HepG2 (cell line): ENCODE results near the gene MYL6B. TPM values are rescaled to one million over a fixed set of nuclear protein-coding genes. Genes with fewer than 3 reads are reported as not detected.
A peak's percentile ranks its signal among the peaks of the same experiment; 100 is the strongest.

Experiments
- CENPT ChIP-seq: sonication (generic); formaldehyde crosslinking; IDR thresholded peaks from 2 replicates; pipeline ENCODE4 v1.8.0; 2022; ENCODE audit warnings: low read depth, mild to moderate bottlenecking, moderate library complexity, missing genetic modification reagents
- KAT2B ChIP-seq: fragments of 150-350 bp; IDR thresholded peaks from 2 replicates; pipeline ENCODE4 v1.6.1; 2014; ENCODE audit warnings: low read depth, low read length, borderline replicate concordance
- KAT7 ChIP-seq: IDR thresholded peaks from 2 replicates; pipeline ENCODE4 v1.6.1; 2018; ENCODE audit warnings: borderline replicate concordance, missing compliant biosample characterization
- RBM39 ChIP-seq: fragments of 200-400 bp; formaldehyde crosslinking; IDR thresholded peaks from one replicate; pipeline ENCODE4 v1.6.1; 2018; ENCODE audit warnings: antibody characterized with exemption, mild to moderate bottlenecking, low read depth, low read length; ENCODE audit not compliant: poor library complexity, severe bottlenecking
- SIN3B ChIP-seq: fragments of 150-350 bp; IDR thresholded peaks from 2 replicates; pipeline ENCODE4 v1.6.1; 2014; ENCODE audit warnings: low read length
- SNAI1 ChIP-seq: sonication (generic); formaldehyde crosslinking; IDR thresholded peaks from 2 replicates; pipeline ENCODE4 v1.5.0; 2020; ENCODE audit warnings: mild to moderate bottlenecking, missing genetic modification reagents, borderline replicate concordance
- SRSF1 ChIP-seq: fragments of 200-400 bp; formaldehyde crosslinking; optimal IDR thresholded peaks from 2 replicates; pipeline ENCODE3; 2017; ENCODE audit warnings: mild to moderate bottlenecking, low read depth, low read length, moderate library complexity
- SUZ12 ChIP-seq: fragments of 150-350 bp; IDR thresholded peaks from 2 replicates; pipeline ENCODE4 v1.6.1; 2014; ENCODE audit warnings: low read depth, low read length
- ZBTB7A ChIP-seq: sonication (generic); formaldehyde crosslinking; IDR thresholded peaks from 2 replicates; pipeline ENCODE4 v1.8.0; 2022; ENCODE audit warnings: mild to moderate bottlenecking, missing genetic modification reagents
- ZC3H13 ChIP-seq: sonication (generic); formaldehyde crosslinking; IDR thresholded peaks from 2 replicates; pipeline ENCODE4 v1.8.1; 2023; ENCODE audit warnings: mild to moderate bottlenecking, missing genetic modification reagents, moderate library complexity
- ZNF337 ChIP-seq: sonication (generic); formaldehyde crosslinking; IDR thresholded peaks from 2 replicates; pipeline ENCODE4 v1.5.1; 2020; ENCODE audit warnings: missing genetic modification reagents, low read depth, mild to moderate bottlenecking, borderline replicate concordance
- ZNF44 ChIP-seq: sonication (generic); formaldehyde crosslinking; IDR thresholded peaks from 2 replicates; pipeline ENCODE4 v1.5.1; 2020; ENCODE audit warnings: mild to moderate bottlenecking, missing genetic modification reagents
- ZNF549 ChIP-seq: sonication (generic); formaldehyde crosslinking; IDR thresholded peaks from 2 replicates; pipeline ENCODE4 v1.5.0; 2020; ENCODE audit warnings: missing genetic modification reagents
- polyA plus RNA-seq, 8 experiments: library from polyadenylated mRNA; depleted of rRNA in 3 of 8; stranded (reverse) in 7 of 8; unstranded in 1 of 8; fragments of >200 nt; fragmentation: Illumina TruSeq in 4 of 8; extraction: Trizol in 4 of 8; gene quantifications; 2 replicates each; pipeline versions ENCODE4 v1.2.1 to v1.2.3, GENCODE V29; 2011 to 2016; ENCODE audit warnings: low read depth in 4 of 8, missing spikeins in 1 of 8, mixed read lengths in 1 of 8; ENCODE audit not compliant: insufficient read depth in 1 of 8
- total RNA-seq, 5 experiments: library from RNA; depleted of rRNA; stranded (reverse); fragments of >200 nt; fragmentation: Illumina TruSeq; extraction: Trizol; gene quantifications; 2 replicates each; pipeline ENCODE4 v1.2.3, GENCODE V29; 2016; ENCODE audit warnings: low read depth in 1 of 5
- TF ChIP-seq, protein P1 (sequence below): sonication (generic); formaldehyde crosslinking; conservative IDR thresholded peaks from 2 replicates; pipeline ENCODE4 v1.5.0; 2020; ENCODE audit warnings: missing genetic modification reagents
- TF ChIP-seq, protein P2 (sequence below): sonication (generic); formaldehyde crosslinking; IDR thresholded peaks from 2 replicates; pipeline ENCODE4 v1.9.0; 2022; ENCODE audit warnings: missing genetic modification reagents, mild to moderate bottlenecking, borderline replicate concordance
- TF ChIP-seq, protein P3 (sequence below): IDR thresholded peaks from 2 replicates; pipeline ENCODE4 v1.6.1; 2012; ENCODE audit warnings: low read depth, low read length, improper control_type of control experiment
- TF ChIP-seq, protein P4 (sequence below): sonication (generic); formaldehyde crosslinking; IDR thresholded peaks from 2 replicates; pipeline ENCODE4 v1.5.0; 2020; ENCODE audit warnings: mild to moderate bottlenecking, missing genetic modification reagents, borderline replicate concordance

The MYL6B gene
- total and polyA plus RNA-seq, 2 of the 13 experiments (the other 11 are each of a cell fraction or from before 2014, with no cell fraction given) = 75.7 to 88.7 TPM

DNA sequence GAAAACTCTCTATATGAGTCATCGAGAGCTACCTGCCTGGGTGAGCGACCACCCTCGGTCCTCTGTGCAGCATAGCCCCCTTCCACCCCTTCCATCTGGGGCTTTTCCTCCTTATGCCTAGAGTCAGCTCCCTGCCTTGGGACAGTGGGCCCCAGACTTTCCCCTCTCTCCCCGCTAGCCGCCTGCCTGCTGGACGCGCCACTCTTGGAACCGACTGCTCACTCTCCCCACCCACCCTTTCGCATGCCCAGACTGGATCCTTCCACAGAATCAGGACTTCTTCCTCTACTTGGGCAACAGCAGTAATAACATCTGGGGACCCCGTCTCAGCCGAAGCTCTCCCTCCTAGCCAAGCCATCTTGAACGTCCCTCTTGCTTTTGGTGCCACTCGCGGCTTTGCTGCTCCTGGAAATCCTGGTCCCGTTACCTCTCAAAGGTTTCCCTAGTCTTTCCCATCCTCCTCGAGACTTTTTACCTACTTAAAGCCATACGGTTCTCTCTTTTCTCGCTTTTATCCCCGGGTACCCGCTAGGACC lies 23.6 kb upstream of the MYL6B start (continued):
- 0 out of 2 replicates have a peak, but pooled peaks have one; percentile 62 for TF ChIP-seq SNAI1 (CRISPR knock-in tag)
- TF ChIP-seq, protein P1, sequence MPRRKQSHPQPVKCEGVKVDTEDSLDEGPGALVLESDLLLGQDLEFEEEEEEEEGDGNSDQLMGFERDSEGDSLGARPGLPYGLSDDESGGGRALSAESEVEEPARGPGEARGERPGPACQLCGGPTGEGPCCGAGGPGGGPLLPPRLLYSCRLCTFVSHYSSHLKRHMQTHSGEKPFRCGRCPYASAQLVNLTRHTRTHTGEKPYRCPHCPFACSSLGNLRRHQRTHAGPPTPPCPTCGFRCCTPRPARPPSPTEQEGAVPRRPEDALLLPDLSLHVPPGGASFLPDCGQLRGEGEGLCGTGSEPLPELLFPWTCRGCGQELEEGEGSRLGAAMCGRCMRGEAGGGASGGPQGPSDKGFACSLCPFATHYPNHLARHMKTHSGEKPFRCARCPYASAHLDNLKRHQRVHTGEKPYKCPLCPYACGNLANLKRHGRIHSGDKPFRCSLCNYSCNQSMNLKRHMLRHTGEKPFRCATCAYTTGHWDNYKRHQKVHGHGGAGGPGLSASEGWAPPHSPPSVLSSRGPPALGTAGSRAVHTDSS (CRISPR knock-in tag) = no peak
- no peak for TF ChIP-seq KAT7
- TF ChIP-seq RBM39 = no peak
- TF ChIP-seq ZNF44 (CRISPR knock-in tag) = no peak
- TF ChIP-seq ZC3H13 (CRISPR knock-in tag) = no peak
- no peak for TF ChIP-seq SRSF1
- TF ChIP-seq KAT2B = no peak
- TF ChIP-seq ZBTB7A (CRISPR knock-in tag) = no peak
- TF ChIP-seq, protein P2, sequence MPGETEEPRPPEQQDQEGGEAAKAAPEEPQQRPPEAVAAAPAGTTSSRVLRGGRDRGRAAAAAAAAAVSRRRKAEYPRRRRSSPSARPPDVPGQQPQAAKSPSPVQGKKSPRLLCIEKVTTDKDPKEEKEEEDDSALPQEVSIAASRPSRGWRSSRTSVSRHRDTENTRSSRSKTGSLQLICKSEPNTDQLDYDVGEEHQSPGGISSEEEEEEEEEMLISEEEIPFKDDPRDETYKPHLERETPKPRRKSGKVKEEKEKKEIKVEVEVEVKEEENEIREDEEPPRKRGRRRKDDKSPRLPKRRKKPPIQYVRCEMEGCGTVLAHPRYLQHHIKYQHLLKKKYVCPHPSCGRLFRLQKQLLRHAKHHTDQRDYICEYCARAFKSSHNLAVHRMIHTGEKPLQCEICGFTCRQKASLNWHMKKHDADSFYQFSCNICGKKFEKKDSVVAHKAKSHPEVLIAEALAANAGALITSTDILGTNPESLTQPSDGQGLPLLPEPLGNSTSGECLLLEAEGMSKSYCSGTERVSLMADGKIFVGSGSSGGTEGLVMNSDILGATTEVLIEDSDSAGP (CRISPR knock-in tag) = 0 out of 2 replicates have a peak, but pooled peaks have one; percentile 1
- TF ChIP-seq SUZ12 = no peak
- TF ChIP-seq CENPT (CRISPR knock-in tag) = no peak
- TF ChIP-seq SIN3B = no peak
- TF ChIP-seq, protein P3, sequence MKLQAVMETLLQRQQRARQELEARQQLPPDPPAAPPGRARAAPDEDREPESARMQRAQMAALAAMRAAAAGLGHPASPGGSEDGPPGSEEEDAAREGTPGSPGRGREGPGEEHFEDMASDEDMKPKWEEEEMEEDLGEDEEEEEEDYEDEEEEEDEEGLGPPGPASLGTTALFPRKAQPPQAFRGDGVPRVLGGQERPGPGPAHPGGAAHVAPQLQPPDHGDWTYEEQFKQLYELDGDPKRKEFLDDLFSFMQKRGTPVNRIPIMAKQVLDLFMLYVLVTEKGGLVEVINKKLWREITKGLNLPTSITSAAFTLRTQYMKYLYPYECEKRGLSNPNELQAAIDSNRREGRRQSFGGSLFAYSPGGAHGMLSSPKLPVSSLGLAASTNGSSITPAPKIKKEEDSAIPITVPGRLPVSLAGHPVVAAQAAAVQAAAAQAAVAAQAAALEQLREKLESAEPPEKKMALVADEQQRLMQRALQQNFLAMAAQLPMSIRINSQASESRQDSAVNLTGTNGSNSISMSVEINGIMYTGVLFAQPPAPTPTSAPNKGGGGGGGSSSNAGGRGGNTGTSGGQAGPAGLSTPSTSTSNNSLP = no peak
- TF ChIP-seq ZNF549 = no peak
- TF ChIP-seq ZNF337 (CRISPR knock-in tag) = no peak
- TF ChIP-seq, protein P4, sequence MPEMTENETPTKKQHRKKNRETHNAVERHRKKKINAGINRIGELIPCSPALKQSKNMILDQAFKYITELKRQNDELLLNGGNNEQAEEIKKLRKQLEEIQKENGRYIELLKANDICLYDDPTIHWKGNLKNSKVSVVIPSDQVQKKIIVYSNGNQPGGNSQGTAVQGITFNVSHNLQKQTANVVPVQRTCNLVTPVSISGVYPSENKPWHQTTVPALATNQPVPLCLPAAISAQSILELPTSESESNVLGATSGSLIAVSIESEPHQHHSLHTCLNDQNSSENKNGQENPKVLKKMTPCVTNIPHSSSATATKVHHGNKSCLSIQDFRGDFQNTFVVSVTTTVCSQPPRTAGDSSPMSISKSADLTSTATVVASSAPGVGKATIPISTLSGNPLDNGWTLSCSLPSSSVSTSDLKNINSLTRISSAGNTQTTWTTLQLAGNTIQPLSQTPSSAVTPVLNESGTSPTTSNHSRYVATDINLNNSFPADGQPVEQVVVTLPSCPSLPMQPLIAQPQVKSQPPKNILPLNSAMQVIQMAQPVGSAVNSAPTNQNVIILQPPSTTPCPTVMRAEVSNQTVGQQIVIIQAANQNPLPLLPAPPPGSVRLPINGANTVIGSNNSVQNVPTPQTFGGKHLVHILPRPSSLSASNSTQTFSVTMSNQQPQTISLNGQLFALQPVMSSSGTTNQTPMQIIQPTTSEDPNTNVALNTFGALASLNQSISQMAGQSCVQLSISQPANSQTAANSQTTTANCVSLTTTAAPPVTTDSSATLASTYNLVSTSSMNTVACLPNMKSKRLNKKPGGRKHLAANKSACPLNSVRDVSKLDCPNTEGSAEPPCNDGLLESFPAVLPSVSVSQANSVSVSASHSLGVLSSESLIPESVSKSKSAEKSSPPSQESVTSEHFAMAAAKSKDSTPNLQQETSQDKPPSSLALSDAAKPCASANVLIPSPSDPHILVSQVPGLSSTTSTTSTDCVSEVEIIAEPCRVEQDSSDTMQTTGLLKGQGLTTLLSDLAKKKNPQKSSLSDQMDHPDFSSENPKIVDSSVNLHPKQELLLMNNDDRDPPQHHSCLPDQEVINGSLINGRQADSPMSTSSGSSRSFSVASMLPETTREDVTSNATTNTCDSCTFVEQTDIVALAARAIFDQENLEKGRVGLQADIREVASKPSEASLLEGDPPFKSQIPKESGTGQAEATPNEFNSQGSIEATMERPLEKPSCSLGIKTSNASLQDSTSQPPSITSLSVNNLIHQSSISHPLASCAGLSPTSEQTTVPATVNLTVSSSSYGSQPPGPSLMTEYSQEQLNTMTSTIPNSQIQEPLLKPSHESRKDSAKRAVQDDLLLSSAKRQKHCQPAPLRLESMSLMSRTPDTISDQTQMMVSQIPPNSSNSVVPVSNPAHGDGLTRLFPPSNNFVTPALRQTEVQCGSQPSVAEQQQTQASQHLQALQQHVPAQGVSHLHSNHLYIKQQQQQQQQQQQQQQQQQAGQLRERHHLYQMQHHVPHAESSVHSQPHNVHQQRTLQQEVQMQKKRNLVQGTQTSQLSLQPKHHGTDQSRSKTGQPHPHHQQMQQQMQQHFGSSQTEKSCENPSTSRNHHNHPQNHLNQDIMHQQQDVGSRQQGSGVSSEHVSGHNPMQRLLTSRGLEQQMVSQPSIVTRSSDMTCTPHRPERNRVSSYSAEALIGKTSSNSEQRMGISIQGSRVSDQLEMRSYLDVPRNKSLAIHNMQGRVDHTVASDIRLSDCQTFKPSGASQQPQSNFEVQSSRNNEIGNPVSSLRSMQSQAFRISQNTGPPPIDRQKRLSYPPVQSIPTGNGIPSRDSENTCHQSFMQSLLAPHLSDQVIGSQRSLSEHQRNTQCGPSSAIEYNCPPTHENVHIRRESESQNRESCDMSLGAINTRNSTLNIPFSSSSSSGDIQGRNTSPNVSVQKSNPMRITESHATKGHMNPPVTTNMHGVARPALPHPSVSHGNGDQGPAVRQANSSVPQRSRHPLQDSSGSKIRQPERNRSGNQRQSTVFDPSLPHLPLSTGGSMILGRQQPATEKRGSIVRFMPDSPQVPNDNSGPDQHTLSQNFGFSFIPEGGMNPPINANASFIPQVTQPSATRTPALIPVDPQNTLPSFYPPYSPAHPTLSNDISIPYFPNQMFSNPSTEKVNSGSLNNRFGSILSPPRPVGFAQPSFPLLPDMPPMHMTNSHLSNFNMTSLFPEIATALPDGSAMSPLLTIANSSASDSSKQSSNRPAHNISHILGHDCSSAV (CRISPR knock-in tag) = 0 out of 2 replicates have a peak, but pooled peaks have one; percentile 23
